Frontal cortex (tissue), 4 donors: ENCODE data around the gene FAM222A. TPM values are rescaled to one million over a fixed set of nuclear protein-coding genes. Genes with fewer than 3 reads are reported as not detected.

Source experiments
- DNase-seq, 2 donors: peaks; one replicate each; pipeline ENCODE4 v3.0.0; 2012; ENCODE audit warnings: low spot score in 2 of 2
- FAIRE-seq: peaks from 2 replicates; lab custom pipeline; 2012; peaks lifted over from hg19 to GRCh38; lab: Jason Lieb, UNC
- total RNA-seq: library from RNA; depleted of rRNA; stranded (reverse); fragments of >200 nt; gene quantifications from one replicate; pipeline ENCODE4 v1.2.3, GENCODE V29; 2014
- donor health status: control.
- donor health status: control.
- donor health status: control.

Gene FAM222A
- total RNA-seq, 1 donor from 2014 or later, result 2.9 TPM

GRCh38 chr12:109813810-109814416 lies 100.3 kb downstream of the FAM222A start:
- no peak for DNase-seq
- FAIRE-seq, result no peak

- FAIRE-seq, result no peak
- no peak for DNase-seq
Measured at GRCh38 chr12:109814600-109815150, 101.0 kb downstream of the FAM222A start.

GRCh38 chr12:109815225-109815624 lies 101.6 kb downstream of the FAM222A start:
- no peak for FAIRE-seq
- DNase-seq, result no peak

GRCh38 chr12:109815757-109816617 lies 102.4 kb downstream of the FAM222A start:
- FAIRE-seq (no peak), DNase-seq (no peak)

GRCh38 chr12:109816870-109817269 lies 103.2 kb downstream of the FAM222A start:
- FAIRE-seq, result no peak
- DNase-seq, result no peak

- no peak for FAIRE-seq
- DNase-seq, result no peak
Measured at GRCh38 chr12:109817627-109818231, 104.1 kb downstream of the FAM222A start.

GRCh38 chr12:109818253-109818652 lies 104.6 kb downstream of the FAM222A start:
- DNase-seq, result no peak
- FAIRE-seq, result no peak

- DNase-seq (no peak), FAIRE-seq (no peak)
Measured at GRCh38 chr12:109818905-109819500, 105.4 kb downstream of the FAM222A start.

Other genes starting within 250 kb of the FAM222A start
- gene KCTD10, start 236.5 kb upstream of the FAM222A start, total RNA-seq, result 42.8 TPM
- gene UBE3B, start 236.2 kb upstream of the FAM222A start, total RNA-seq, result 15.5 TPM
- 13.9 TPM for gene MMAB, start 140.3 kb upstream of the FAM222A start, total RNA-seq
- gene MVK, start 140.0 kb upstream of the FAM222A start, total RNA-seq, result 14.3 TPM
- not detected for gene TRPV4, start 119.6 kb downstream of the FAM222A start, total RNA-seq
- gene GLTP, start 166.7 kb downstream of the FAM222A start, total RNA-seq, result 16.3 TPM
- 5.3 TPM for gene TCHP, start 186.4 kb downstream of the FAM222A start, total RNA-seq